Epithelial cell of proximal tubule (primary cell): ENCODE data around the gene CEP20. TPM values are rescaled to one million over a fixed set of nuclear protein-coding genes. Genes with fewer than 3 reads are reported as not detected.
A peak's percentile ranks its signal among the peaks of the same experiment; 100 is the strongest.
"Not testable (repeated sequence)": the region's sequence is repeated elsewhere in the genome, so short reads cannot be mapped to it uniquely, and the experiment has no call there.

ENCODE experiments used
- DNase-seq: peaks from one replicate; pipeline ENCODE4 v3.0.0-alpha.2; 2011; ENCODE audit warnings: low read depth
- H3K4me3 ChIP-seq: 2 replicates; pipeline ENCODE4 v1.5.1; 2011; ENCODE audit warnings: low read depth, mild to moderate bottlenecking, low read length
- total RNA-seq: library from RNA; depleted of rRNA; stranded (reverse); fragments of >200 nt; gene quantifications from 2 replicates; pipeline ENCODE4 v1.2.3, GENCODE V29; 2015
- TF ChIP-seq, protein P1 (sequence below): conservative IDR thresholded peaks from 2 replicates; pipeline ENCODE4 v1.5.1; 2012; ENCODE audit warnings: low read depth, mild to moderate bottlenecking, low read length

The CEP20 gene, protein sequence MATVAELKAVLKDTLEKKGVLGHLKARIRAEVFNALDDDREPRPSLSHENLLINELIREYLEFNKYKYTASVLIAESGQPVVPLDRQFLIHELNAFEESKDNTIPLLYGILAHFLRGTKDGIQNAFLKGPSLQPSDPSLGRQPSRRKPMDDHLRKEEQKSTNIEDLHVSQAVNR
- total RNA-seq: 39.1 and 48.6 TPM in 2 replicates

DNA sequence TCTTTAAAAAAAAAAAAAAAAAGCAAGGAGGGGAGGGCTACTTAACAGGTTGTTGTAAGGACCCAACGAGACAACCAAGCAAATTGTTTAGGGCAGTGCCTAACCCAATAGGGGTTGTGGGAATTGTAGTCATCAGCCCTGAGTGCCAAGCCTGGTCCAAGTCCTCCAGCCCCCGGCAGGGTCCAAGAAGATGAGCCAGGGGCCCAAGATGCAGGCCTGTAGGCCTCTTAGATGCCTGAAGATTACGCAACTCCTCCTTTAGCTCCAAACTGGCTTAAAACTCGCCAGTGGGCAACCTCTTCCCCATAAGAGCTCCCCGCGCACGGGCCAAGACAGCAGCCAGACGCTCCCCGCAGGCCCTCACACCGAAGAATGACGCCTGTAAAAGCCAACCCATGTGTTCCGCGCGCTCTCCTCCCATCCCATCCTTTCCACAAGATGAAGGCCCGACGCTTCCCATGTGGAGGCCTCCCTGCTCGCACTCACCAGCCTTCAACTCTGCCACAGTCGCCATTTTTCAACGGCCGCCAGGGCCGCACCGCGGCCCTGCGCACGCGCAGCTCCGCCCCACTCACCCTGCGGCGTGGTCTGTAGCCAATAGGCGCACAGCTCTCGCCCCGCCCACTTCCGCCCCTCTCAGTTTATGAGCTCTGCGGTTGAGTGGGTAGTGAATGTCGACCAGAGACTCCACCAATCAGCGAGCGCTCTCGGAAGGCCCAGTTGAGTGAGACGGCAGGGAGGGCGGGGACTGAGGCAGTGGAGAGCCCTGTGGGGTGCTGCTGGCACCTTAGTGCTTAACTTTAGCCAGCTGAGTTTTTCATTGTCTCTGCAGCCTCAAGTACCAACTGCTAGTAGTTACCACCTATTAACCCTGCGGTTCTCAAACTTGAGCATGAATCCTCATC lies at the start of gene CEP20:
CEP20 (minus strand) TSS at position 532 of the 905 bp plus-strand sequence; CDS start at position 514, 18 bp downstream.
- DNase-seq: peak; percentile 79
- H3K4me3 ChIP-seq: peak within 1 kb of the TSS; percentile 68
- TF ChIP-seq, protein P1, sequence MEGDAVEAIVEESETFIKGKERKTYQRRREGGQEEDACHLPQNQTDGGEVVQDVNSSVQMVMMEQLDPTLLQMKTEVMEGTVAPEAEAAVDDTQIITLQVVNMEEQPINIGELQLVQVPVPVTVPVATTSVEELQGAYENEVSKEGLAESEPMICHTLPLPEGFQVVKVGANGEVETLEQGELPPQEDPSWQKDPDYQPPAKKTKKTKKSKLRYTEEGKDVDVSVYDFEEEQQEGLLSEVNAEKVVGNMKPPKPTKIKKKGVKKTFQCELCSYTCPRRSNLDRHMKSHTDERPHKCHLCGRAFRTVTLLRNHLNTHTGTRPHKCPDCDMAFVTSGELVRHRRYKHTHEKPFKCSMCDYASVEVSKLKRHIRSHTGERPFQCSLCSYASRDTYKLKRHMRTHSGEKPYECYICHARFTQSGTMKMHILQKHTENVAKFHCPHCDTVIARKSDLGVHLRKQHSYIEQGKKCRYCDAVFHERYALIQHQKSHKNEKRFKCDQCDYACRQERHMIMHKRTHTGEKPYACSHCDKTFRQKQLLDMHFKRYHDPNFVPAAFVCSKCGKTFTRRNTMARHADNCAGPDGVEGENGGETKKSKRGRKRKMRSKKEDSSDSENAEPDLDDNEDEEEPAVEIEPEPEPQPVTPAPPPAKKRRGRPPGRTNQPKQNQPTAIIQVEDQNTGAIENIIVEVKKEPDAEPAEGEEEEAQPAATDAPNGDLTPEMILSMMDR: peak; percentile 9

DNA sequence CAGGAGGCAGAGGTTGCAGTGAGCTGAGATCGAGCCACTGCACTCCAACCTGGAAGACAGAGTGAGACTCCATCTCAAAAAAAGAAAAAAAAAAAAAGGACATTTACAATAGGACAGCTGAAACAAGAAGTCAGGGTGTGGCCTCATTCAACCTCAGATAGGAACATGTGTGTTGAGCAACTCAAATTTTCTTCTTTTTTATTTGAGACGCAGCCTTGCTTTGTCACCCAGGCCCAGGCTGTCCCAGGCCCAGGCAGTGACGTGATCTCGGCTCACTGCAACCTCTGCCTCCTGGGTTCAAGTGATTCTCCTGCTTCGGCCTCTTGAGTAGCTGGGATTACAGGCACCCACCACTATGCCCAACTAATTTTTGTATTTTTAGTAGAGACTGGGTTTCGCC lies 48.4 kb upstream of the CEP20 start:
- H3K4me3 ChIP-seq, DNase-seq: not testable (repeated sequence)

DNA sequence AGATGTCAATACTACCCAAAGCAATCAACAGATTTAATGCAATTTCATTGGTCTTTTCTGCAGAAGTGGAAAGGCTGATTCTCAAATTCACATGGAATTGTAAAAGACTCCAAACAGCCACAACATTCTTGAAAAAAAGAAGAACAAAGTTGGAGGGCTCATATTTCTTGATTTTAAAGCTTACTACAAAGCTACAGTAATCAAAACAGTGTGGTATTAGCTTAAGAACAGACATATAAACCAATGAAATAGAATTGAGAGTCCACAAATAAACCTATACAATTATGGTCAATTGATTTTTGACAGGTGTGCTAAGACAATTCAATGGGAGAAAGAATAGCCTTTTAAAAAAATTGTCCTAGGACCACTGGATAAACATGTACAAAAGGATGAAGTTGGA lies 46.6 kb upstream of the CEP20 start:
- H3K4me3 ChIP-seq: no peak overlapping the region

DNA sequence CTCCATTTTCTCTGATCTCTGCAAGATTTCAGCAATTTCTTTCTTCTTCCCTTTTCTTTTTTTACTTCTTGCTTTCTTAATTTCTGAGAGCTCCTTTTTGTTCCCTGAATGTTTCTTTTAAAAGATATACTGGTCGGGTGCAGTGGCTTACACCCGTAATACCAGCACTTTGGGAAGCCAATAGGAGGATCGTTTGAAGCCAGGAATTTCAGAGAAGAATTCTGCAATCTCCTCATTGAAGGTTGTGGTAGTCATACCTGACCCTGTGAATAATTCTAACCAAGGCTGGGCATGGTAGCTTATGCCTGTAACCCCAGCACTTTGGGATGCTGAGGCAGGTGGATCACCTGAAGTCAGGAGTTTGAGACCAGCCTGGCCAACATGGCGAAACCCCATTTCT lies 45.4 kb upstream of the CEP20 start:
- no peak overlapping the region for H3K4me3 ChIP-seq
- TF ChIP-seq, protein P1: no peak
- DNase-seq: no peak

More for the DNA sequence above, 46.6 kb upstream of the CEP20 start:
- no peak for DNase-seq
- TF ChIP-seq, protein P1: no peak

DNA sequence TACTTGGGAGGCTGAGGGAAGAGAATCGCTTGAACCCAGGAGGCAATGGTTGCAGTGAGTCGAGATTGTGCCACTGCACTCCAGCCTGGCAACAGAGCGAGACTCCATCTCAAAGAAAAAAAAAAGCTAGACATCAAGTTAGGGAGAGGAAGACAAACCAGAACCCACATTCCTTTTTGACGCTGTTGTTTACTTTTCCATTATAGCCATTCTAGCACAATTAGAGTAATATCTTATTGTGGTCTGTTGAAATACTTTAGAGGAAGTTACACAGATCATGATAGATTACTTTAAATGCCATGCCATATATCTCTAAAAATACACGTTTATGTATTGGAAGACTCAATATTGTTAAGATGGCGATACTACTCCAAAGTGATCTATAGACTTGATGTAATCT lies 44.5 kb upstream of the CEP20 start:
- no peak overlapping the region for H3K4me3 ChIP-seq
- TF ChIP-seq, protein P1: no peak
- DNase-seq: no peak

DNA sequence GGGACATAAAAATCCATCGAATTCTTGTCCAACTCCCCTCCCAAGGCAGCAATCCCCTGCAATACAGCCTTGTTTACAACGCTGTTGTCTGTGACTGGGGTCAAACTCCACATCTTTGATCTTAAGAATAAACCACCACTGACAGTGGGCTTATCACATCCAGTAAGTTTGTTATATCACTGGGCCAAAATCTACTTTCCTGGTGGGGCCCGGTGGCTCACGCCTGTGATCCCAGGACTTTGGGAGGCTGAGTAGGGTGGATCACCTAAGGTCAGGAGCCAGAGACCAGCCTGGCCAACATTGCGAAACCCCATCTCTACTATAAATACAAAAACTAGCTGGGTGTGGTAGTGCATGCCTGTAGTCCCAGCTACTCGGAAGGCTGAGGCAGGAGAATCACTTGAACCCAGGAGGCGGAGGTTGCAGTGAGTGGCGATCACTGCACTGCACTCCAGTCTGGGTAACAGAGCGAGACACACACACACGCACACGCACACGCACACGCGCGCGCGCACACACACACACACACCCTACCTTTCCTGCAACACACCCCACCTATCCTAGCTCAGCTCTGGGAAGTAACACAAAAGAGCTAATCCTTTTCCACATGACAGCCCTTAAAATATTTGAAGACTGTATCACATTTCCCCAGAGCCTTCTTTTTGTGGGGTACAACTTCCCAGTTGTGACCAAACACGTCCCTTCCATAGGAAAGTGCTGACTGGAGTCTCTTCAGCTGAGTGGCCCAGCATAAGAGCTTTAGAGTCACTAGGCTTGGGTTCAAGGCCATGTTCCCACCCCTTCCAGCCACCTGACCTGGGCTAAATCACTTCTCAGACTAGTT lies 40.1 kb upstream of the CEP20 start:
- TF ChIP-seq, protein P1: no peak
- no peak overlapping the region for H3K4me3 ChIP-seq
- no peak for DNase-seq

DNA sequence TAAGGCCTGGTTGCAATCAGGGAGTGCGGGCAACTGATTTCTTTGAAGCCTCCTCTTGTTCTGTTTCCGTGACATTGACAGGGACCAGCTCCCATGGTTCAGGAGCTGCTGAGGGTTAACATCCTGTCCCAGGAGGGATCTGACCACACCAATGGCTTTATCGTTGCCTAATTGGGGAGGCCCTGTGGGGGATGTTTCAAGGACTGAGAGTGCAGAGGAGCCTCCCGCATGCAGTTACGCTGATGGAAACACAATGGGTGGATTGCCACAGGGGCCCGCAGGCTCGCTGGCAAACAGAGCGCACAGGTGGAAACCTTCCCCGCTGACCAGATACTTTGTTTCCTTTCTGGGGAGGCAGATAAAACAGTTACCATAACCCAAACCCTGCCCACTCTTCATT lies 37.2 kb upstream of the CEP20 start:
- DNase-seq: no peak
- no peak overlapping the region for H3K4me3 ChIP-seq
- TF ChIP-seq, protein P1: no peak
